ENCODE data around the gene LPCAT3.

Gene LPCAT3, protein sequence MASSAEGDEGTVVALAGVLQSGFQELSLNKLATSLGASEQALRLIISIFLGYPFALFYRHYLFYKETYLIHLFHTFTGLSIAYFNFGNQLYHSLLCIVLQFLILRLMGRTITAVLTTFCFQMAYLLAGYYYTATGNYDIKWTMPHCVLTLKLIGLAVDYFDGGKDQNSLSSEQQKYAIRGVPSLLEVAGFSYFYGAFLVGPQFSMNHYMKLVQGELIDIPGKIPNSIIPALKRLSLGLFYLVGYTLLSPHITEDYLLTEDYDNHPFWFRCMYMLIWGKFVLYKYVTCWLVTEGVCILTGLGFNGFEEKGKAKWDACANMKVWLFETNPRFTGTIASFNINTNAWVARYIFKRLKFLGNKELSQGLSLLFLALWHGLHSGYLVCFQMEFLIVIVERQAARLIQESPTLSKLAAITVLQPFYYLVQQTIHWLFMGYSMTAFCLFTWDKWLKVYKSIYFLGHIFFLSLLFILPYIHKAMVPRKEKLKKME

GRCh38 chr12:7018350-7019042, at the start of gene LPCAT3:
TSS of gene LPCAT3 (minus strand) at chr12:7018476. CDS start at chr12:7018424, 52 bp downstream.
- Histone ChIP-seq H3K4me2 (ENCODE audit: low read length) (peak within 1 kb of the TSS; percentile 68), H3K9ac (no peak within 1 kb of the TSS), H3K9me3 (ENCODE audit: control insufficient read depth, low read length) (no peaks in the 10 kb centered on the region), H3K27ac (peak within 1 kb of the TSS; percentile 96), H2AFZ (peak within 1 kb of the TSS; percentile 92), H3K27me3 (ENCODE audit: control insufficient read depth, insufficient read depth, low read length) (no peaks in the 10 kb centered on the region), H3K4me1 (peaks cover 16% of the 10 kb centered on the region), H3K4me3 (ENCODE audit: low read depth, low read length) (peak within 1 kb of the TSS; percentile 93), H3K36me3 (ENCODE audit: control insufficient read depth, insufficient read depth, low read length) (no peaks in the 10 kb centered on the region), H3K79me2 (peaks cover 7% of the 10 kb centered on the region)
- TF ChIP-seq CTCF (IDR thresholded peaks at IDR 0.05): peak; percentile 95

GRCh38 chr12:7067096-7067495, 48.8 kb upstream of the LPCAT3 start:
- no peak for TF ChIP-seq CTCF (IDR thresholded peaks at IDR 0.05)
- Histone ChIP-seq H3K4me3 (ENCODE audit: low read depth, low read length) (no peak overlapping the region), H3K36me3 (ENCODE audit: control insufficient read depth, insufficient read depth, low read length) (no peaks in the 10 kb centered on the region), H3K27ac (no peak overlapping the region), H3K9me3 (ENCODE audit: control insufficient read depth, low read length) (no peaks in the 10 kb centered on the region), H3K9ac (no peak overlapping the region), H3K4me2 (ENCODE audit: low read length) (no peak overlapping the region), H3K79me2 (no peaks in the 10 kb centered on the region), H2AFZ (no peak overlapping the region), H3K27me3 (ENCODE audit: control insufficient read depth, insufficient read depth, low read length) (no peaks in the 10 kb centered on the region), H3K4me1 (no peaks in the 10 kb centered on the region)

GRCh38 chr12:7066596-7066995, 48.3 kb upstream of the LPCAT3 start:
- Histone ChIP-seq H2AFZ (no peak overlapping the region), H3K27me3 (ENCODE audit: control insufficient read depth, insufficient read depth, low read length) (no peaks in the 10 kb centered on the region), H3K79me2 (no peaks in the 10 kb centered on the region), H3K4me3 (ENCODE audit: low read depth, low read length) (no peak overlapping the region), H3K36me3 (ENCODE audit: control insufficient read depth, insufficient read depth, low read length) (no peaks in the 10 kb centered on the region), H3K27ac (no peak overlapping the region), H3K4me2 (ENCODE audit: low read length) (no peak overlapping the region), H3K9ac (no peak overlapping the region), H3K4me1 (no peaks in the 10 kb centered on the region), H3K9me3 (ENCODE audit: control insufficient read depth, low read length) (no peaks in the 10 kb centered on the region)
- no peak for TF ChIP-seq CTCF (IDR thresholded peaks at IDR 0.05)

GRCh38 chr12:7065073-7065623, 46.9 kb upstream of the LPCAT3 start:
- TF ChIP-seq CTCF (IDR thresholded peaks at IDR 0.05): no peak
- H3K9ac ChIP-seq: no peak overlapping the region
- H3K27me3 ChIP-seq (ENCODE audit: control insufficient read depth, insufficient read depth, low read length): no peaks in the 10 kb centered on the region
- H3K4me3 ChIP-seq (ENCODE audit: low read depth, low read length): no peak overlapping the region
- no peaks in the 10 kb centered on the region for H3K9me3 ChIP-seq (ENCODE audit: control insufficient read depth, low read length)
- no peaks in the 10 kb centered on the region for H3K36me3 ChIP-seq (ENCODE audit: control insufficient read depth, insufficient read depth, low read length)
- H3K79me2 ChIP-seq: no peaks in the 10 kb centered on the region
- no peak overlapping the region for H3K4me2 ChIP-seq (ENCODE audit: low read length)
- no peak overlapping the region for H2AFZ ChIP-seq
- H3K27ac ChIP-seq: no peak overlapping the region
- H3K4me1 ChIP-seq: no peaks in the 10 kb centered on the region
